Measurements from ENCODE around the gene ZC3H18. TPM values are rescaled to one million over a fixed set of nuclear protein-coding genes. Genes with fewer than 3 reads are reported as not detected.

Gene ZC3H18
- polyA plus RNA-seq, 3 donors = 5.5 to 36.4 (median 6.8) TPM

DNA sequence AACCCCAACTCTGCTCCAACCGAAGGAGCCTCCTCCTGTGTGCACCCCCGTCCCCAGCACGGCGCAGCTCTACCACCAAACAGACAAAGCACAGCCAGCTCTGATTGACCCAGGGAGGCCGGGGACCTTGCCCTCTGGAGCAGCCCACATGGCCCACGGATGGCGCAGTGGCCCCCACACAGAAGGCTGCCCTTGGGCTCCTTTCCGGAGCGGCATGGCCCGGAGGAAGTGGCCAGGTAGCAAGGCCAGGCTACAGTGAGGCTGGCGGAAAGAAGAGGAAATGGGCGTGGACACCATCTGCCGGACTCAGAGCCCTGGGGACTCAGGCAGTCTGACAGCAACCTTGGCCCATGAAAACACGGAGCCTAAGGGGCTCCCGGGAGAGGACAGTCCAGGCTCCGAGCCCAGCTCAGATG lies 19.9 kb upstream of the ZC3H18 start:
- 7% methylated on average over 13 of the region's 16 CpGs for WGBS (ENCODE audit: insufficient coverage)
- Mint-ChIP-seq H3K4me1 (peaks cover 12% of the 10 kb centered on the region), H3K27ac (no peak overlapping the region), H3K9me3 (peaks cover 0 to 4% (median 2%) of the 10 kb centered on the region in 7 donors), H3K27me3 (ENCODE audit: low read depth in 3 of 3) (peaks cover 26 to 44% (median 38%) of the 10 kb centered on the region in 3 donors), H3K4me3 (peak overlapping the region; percentile 65 to 81), H3K36me3 (no peaks in the 10 kb centered on the region)
- Histone ChIP-seq H3K9ac (ENCODE audit: insufficient read depth, low read length, poor library complexity, severe bottlenecking) (no peak overlapping the region), H3K4me1 (ENCODE audit: control insufficient read depth in 1 of 2, insufficient read depth in 2 of 2, low read length in 2 of 2) (peaks cover 7 to 11% of the 10 kb centered on the region in 2 donors), H4K20me1 (ENCODE audit: insufficient read depth, low read length) (no peaks in the 10 kb centered on the region), H3K9me3 (replicated peaks in 1 of 2; ENCODE audit: control insufficient read depth in 1 of 2, insufficient read depth in 1 of 2, low read length in 2 of 2) (peaks cover 0 to 4% of the 10 kb centered on the region in 2 donors), H3K4me3 (replicated peaks in 1 of 3; ENCODE audit: low read depth in 2 of 3, low read length in 3 of 3) (peak overlapping the region in 1 of 3 experiments; percentile 50), H3K27me3 (ENCODE audit: control insufficient read depth in 2 of 2, insufficient read depth in 2 of 2, low read length in 2 of 2) (peaks cover 0 to 23% of the 10 kb centered on the region in 2 donors), H3K4me2 (replicated peaks; ENCODE audit: extremely low read depth, low read length, poor library complexity, severe bottlenecking) (peak overlapping the region; percentile 63), H3K27ac (ENCODE audit: low read depth in 1 of 2, low read length in 2 of 2) (no peak overlapping the region), H2AFZ (ENCODE audit: insufficient read depth, low read depth, low read length, poor library complexity, severe bottlenecking) (peak overlapping the region; percentile 59), H3K36me3 (replicated peaks in 1 of 2; ENCODE audit: control insufficient read depth in 1 of 2, insufficient read depth in 2 of 2, low read length in 2 of 2) (no peaks in the 10 kb centered on the region), H3K79me2 (ENCODE audit: insufficient read depth, low read length) (no peaks in the 10 kb centered on the region)
- intact Hi-C loops (cut with micrococcal nuclease) = no loop called here
- no peak for TF ChIP-seq CTCF (IDR thresholded peaks at IDR 0.05)
- DNase-seq = no peak

DNA sequence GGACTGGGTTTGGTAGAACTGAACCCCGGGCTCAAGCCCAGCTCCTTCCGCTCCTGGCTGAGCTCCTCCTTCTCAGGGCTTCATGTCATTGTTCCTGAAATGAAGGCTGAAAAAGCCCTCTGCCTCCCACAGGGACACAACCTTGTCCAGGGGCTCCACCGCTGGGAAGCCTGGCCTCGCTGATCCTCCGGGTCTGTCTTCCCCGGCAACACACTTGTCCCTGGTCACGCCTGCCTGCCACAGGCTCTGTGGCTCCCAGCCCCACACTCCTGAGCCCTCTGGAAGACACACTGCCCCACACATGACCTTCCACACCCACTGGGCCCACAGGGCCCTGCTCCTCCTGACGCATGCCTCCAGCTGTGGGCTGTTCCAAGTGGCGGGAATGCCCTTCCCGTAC lies 18.0 kb upstream of the ZC3H18 start:
- intact Hi-C loops (cut with micrococcal nuclease) = no loop called here

More for the DNA sequence above, 18.0 kb upstream of the ZC3H18 start:
- Histone ChIP-seq H3K36me3 (replicated peaks in 1 of 2; ENCODE audit: control insufficient read depth in 1 of 2, insufficient read depth in 2 of 2, low read length in 2 of 2) (no peaks in the 10 kb centered on the region), H3K4me1 (ENCODE audit: control insufficient read depth in 1 of 2, insufficient read depth in 2 of 2, low read length in 2 of 2) (peaks cover 7 to 11% of the 10 kb centered on the region in 2 donors), H3K4me2 (replicated peaks; ENCODE audit: extremely low read depth, low read length, poor library complexity, severe bottlenecking) (no peak overlapping the region), H3K9me3 (replicated peaks in 1 of 2; ENCODE audit: control insufficient read depth in 1 of 2, insufficient read depth in 1 of 2, low read length in 2 of 2) (peaks cover 0 to 12% of the 10 kb centered on the region in 2 donors), H2AFZ (ENCODE audit: insufficient read depth, low read depth, low read length, poor library complexity, severe bottlenecking) (no peak overlapping the region), H3K27ac (ENCODE audit: low read depth in 1 of 2, low read length in 2 of 2) (no peak overlapping the region), H4K20me1 (ENCODE audit: insufficient read depth, low read length) (no peaks in the 10 kb centered on the region), H3K9ac (ENCODE audit: insufficient read depth, low read length, poor library complexity, severe bottlenecking) (no peak overlapping the region), H3K79me2 (ENCODE audit: insufficient read depth, low read length) (no peaks in the 10 kb centered on the region), H3K27me3 (ENCODE audit: control insufficient read depth in 2 of 2, insufficient read depth in 2 of 2, low read length in 2 of 2) (peaks cover 0 to 20% of the 10 kb centered on the region in 2 donors), H3K4me3 (replicated peaks in 1 of 3; ENCODE audit: low read depth in 2 of 3, low read length in 3 of 3) (no peak overlapping the region)
- Mint-ChIP-seq H3K36me3 (no peaks in the 10 kb centered on the region), H3K4me3 (no peak overlapping the region), H3K9me3 (peaks cover 3 to 12% (median 8%) of the 10 kb centered on the region in 7 donors), H3K4me1 (peaks cover 12% of the 10 kb centered on the region), H3K27ac (peak overlapping the region in 1 of 7 donors; percentile 35), H3K27me3 (ENCODE audit: low read depth in 3 of 3) (peaks cover 28 to 44% (median 36%) of the 10 kb centered on the region in 3 donors)
- no peak for TF ChIP-seq CTCF (IDR thresholded peaks at IDR 0.05)
- no peak for DNase-seq
- 95% methylated on average over 7 of the region's 10 CpGs for WGBS (ENCODE audit: insufficient coverage)

Measured in CD14-positive monocyte (primary cell).